Nephron (organoid): Measurements from ENCODE around the gene ITPR1.

Experiments used
- H3K27ac Mint-ChIP-seq, 3 experiments: 2 replicates each; pipeline ENCODE4 v1.8.0; 2020; ENCODE audit warnings: mixed read lengths in 3 of 3, mild to moderate bottlenecking in 2 of 3, moderate library complexity in 1 of 3
- H3K27me3 Mint-ChIP-seq: 2 replicates; pipeline ENCODE4 v1.8.0; 2021; ENCODE audit warnings: low read depth, mild to moderate bottlenecking, moderate library complexity, mixed read lengths
- H3K36me3 Mint-ChIP-seq: 2 replicates; pipeline ENCODE4 v1.8.0; 2020; ENCODE audit warnings: low read depth, mixed read lengths
- H3K4me1 Mint-ChIP-seq: 2 replicates; pipeline ENCODE4 v1.8.0; 2020; ENCODE audit warnings: mixed read lengths
- H3K4me3 Mint-ChIP-seq, 3 experiments: 2 replicates each; pipeline ENCODE4 v1.8.0; 2020; ENCODE audit warnings: mild to moderate bottlenecking in 3 of 3, mixed read lengths in 3 of 3, moderate library complexity in 2 of 3
- H3K9me3 Mint-ChIP-seq: 2 replicates; pipeline ENCODE4 v1.8.0; 2020; ENCODE audit warnings: mixed read lengths
- CTCF ChIP-seq, 3 experiments: fragments of 200-600 bp; sonication (generic); IDR thresholded peaks; one replicate each; pipeline ENCODE4 v1.5.0; 2021; ENCODE audit warnings: antibody characterized with exemption in 3 of 3; ENCODE audit not compliant: unreplicated experiment in 3 of 3

ITPR1 gene

GRCh38 chr3:4695846-4696245 is 202.7 kb downstream of the ITPR1 start:
- H3K27ac Mint-ChIP-seq: no peak overlapping the region
- no peaks in the 10 kb centered on the region for H3K27me3 Mint-ChIP-seq
- H3K4me3 Mint-ChIP-seq: no peak overlapping the region

GRCh38 chr3:4696266-4696665 is 203.1 kb downstream of the ITPR1 start:
- no peak overlapping the region for H3K27ac Mint-ChIP-seq
- no peak for TF ChIP-seq CTCF (IDR thresholded peaks at IDR 0.05; ENCODE audit: unreplicated experiment in 3 of 3)
- H3K36me3 Mint-ChIP-seq: peaks cover 73% of the 10 kb centered on the region
- H3K27me3 Mint-ChIP-seq: no peaks in the 10 kb centered on the region
- no peaks in the 10 kb centered on the region for H3K9me3 Mint-ChIP-seq
- no peaks in the 10 kb centered on the region for H3K4me1 Mint-ChIP-seq
- no peak overlapping the region for H3K4me3 Mint-ChIP-seq

More at GRCh38 chr3:4695846-4696245, 202.7 kb downstream of the ITPR1 start:
- Mint-ChIP-seq H3K4me1 (no peaks in the 10 kb centered on the region), H3K9me3 (no peaks in the 10 kb centered on the region), H3K36me3 (peaks cover 76% of the 10 kb centered on the region)
- no peak for TF ChIP-seq CTCF (IDR thresholded peaks at IDR 0.05; ENCODE audit: unreplicated experiment in 3 of 3)

GRCh38 chr3:4698125-4698821 is 205.1 kb downstream of the ITPR1 start:
- no peak overlapping the region for H3K4me3 Mint-ChIP-seq
- peaks cover 75% of the 10 kb centered on the region for H3K36me3 Mint-ChIP-seq
- H3K4me1 Mint-ChIP-seq: no peaks in the 10 kb centered on the region
- no peaks in the 10 kb centered on the region for H3K27me3 Mint-ChIP-seq
- no peak for TF ChIP-seq CTCF (IDR thresholded peaks at IDR 0.05; ENCODE audit: unreplicated experiment in 3 of 3)
- no peak overlapping the region for H3K27ac Mint-ChIP-seq
- no peaks in the 10 kb centered on the region for H3K9me3 Mint-ChIP-seq

- TF ChIP-seq CTCF (IDR thresholded peaks at IDR 0.05; ENCODE audit: unreplicated experiment in 3 of 3): no peak
- H3K27me3 Mint-ChIP-seq: no peaks in the 10 kb centered on the region
- H3K27ac Mint-ChIP-seq: no peak overlapping the region
- H3K4me3 Mint-ChIP-seq: no peak overlapping the region
- peaks cover 81% of the 10 kb centered on the region for H3K36me3 Mint-ChIP-seq
- H3K4me1 Mint-ChIP-seq: no peaks in the 10 kb centered on the region
- H3K9me3 Mint-ChIP-seq: no peaks in the 10 kb centered on the region
Measured at GRCh38 chr3:4703054-4703480, 209.9 kb downstream of the ITPR1 start.

- Mint-ChIP-seq H3K27ac (no peak overlapping the region), H3K4me3 (no peak overlapping the region), H3K36me3 (peaks cover 70% of the 10 kb centered on the region), H3K4me1 (no peaks in the 10 kb centered on the region), H3K27me3 (no peaks in the 10 kb centered on the region), H3K9me3 (no peaks in the 10 kb centered on the region)
- TF ChIP-seq CTCF (IDR thresholded peaks at IDR 0.05; ENCODE audit: unreplicated experiment in 3 of 3): no peak
Measured at GRCh38 chr3:4704552-4704951, 211.4 kb downstream of the ITPR1 start.

GRCh38 chr3:4707324-4707723 is 214.2 kb downstream of the ITPR1 start:
- H3K27me3 Mint-ChIP-seq: no peaks in the 10 kb centered on the region
- H3K36me3 Mint-ChIP-seq: peaks cover 58% of the 10 kb centered on the region
- H3K4me3 Mint-ChIP-seq: no peak overlapping the region
- no peak overlapping the region for H3K27ac Mint-ChIP-seq
- H3K9me3 Mint-ChIP-seq: no peaks in the 10 kb centered on the region
- H3K4me1 Mint-ChIP-seq: peaks cover 5% of the 10 kb centered on the region
- TF ChIP-seq CTCF (IDR thresholded peaks at IDR 0.05; ENCODE audit: unreplicated experiment in 3 of 3): no peak
